Lower lobe of right lung (tissue), 2 donors: Measurements from ENCODE around the gene GNAQ. TPM values are rescaled to one million over a fixed set of nuclear protein-coding genes. Genes with fewer than 3 reads are reported as not detected.

Source experiments
- ATAC-seq, 2 donors: fragments of 200-7000 bp; cut with Tn5 transposase; one replicate each; pipeline ENCODE4 v1.9.1; 2020 to 2022; ENCODE audit warnings: mild to moderate bottlenecking in 2 of 2, moderate library complexity in 2 of 2
- DNase-seq: peaks from one replicate; pipeline ENCODE4 v3.0.0-alpha.2; 2020
- H3K27ac ChIP-seq: fragments of 200-600 bp; one replicate; pipeline ENCODE4 v1.8.0; 2022
- H3K27me3 ChIP-seq: fragments of 200-600 bp; one replicate; pipeline ENCODE4 v1.8.0; 2022; ENCODE audit warnings: low read depth
- H3K36me3 ChIP-seq: fragments of 200-600 bp; one replicate; pipeline ENCODE4 v1.8.0; 2022; ENCODE audit warnings: mild to moderate bottlenecking
- H3K4me1 ChIP-seq: fragments of 200-600 bp; one replicate; pipeline ENCODE4 v1.8.0; 2022
- H3K4me3 ChIP-seq: fragments of 200-600 bp; one replicate; pipeline ENCODE4 v1.8.0; 2022; ENCODE audit warnings: mild to moderate bottlenecking
- H3K9me3 ChIP-seq: fragments of 200-600 bp; one replicate; pipeline ENCODE4 v1.8.0; 2022
- intact Hi-C: fragments of 100-400 bp; cut with DNase I; formaldehyde crosslinking; loops from one replicate; pipeline ENCODE4 v1.11.0; 2022
- total RNA-seq: library from RNA; stranded (reverse); fragmentation: NEBNext Ultra II Directional; extraction: Animal tissue kit (Norgen Biotek cat#: 25700); gene quantifications from one replicate; pipeline ENCODE4 v1.2.1, GENCODE V29; 2021
- TF ChIP-seq, protein P1 (sequence below): fragments of 200-600 bp; IDR thresholded peaks from one replicate; pipeline ENCODE4 v1.8.0; 2022; ENCODE audit warnings: antibody characterized with exemption, mild to moderate bottlenecking
- donor health status: DM: no; HTN: yes; CAD: no; lungs with severe emphysema.

Gene GNAQ
- total RNA-seq, 1 donor from 2014 or later = 130 TPM

DNA sequence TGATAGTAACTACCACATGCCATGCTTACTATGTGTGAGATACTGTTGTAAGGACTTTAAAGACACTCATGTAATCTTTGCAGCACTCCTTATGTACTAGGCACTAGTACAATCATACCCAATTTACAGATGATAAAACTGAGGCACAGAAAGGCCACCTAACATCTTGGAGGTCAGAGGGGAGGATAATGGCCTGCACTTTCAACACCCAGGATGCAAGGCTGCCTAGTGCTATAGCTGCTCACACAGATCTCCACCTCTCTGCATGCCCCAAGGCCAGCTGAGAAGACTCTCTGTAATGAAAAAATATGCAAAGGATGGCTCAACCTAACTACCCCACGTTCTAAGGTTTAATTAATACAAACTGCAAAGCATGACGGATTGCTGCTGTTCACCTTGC is 57.2 kb downstream of the GNAQ start:
- no peaks in the 10 kb centered on the region for H3K9me3 ChIP-seq
- H3K27me3 ChIP-seq = no peaks in the 10 kb centered on the region
- peaks cover 38% of the 10 kb centered on the region for H3K4me1 ChIP-seq
- no peak for ATAC-seq
- TF ChIP-seq, protein P1, sequence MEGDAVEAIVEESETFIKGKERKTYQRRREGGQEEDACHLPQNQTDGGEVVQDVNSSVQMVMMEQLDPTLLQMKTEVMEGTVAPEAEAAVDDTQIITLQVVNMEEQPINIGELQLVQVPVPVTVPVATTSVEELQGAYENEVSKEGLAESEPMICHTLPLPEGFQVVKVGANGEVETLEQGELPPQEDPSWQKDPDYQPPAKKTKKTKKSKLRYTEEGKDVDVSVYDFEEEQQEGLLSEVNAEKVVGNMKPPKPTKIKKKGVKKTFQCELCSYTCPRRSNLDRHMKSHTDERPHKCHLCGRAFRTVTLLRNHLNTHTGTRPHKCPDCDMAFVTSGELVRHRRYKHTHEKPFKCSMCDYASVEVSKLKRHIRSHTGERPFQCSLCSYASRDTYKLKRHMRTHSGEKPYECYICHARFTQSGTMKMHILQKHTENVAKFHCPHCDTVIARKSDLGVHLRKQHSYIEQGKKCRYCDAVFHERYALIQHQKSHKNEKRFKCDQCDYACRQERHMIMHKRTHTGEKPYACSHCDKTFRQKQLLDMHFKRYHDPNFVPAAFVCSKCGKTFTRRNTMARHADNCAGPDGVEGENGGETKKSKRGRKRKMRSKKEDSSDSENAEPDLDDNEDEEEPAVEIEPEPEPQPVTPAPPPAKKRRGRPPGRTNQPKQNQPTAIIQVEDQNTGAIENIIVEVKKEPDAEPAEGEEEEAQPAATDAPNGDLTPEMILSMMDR = no peak
- DNase-seq = no peak
- no peak overlapping the region for H3K27ac ChIP-seq
- peaks cover 6% of the 10 kb centered on the region for H3K36me3 ChIP-seq
- intact Hi-C loops = no loop called here
- H3K4me3 ChIP-seq = no peak overlapping the region

GRCh38 chr9:77969083-77969482 is 62.5 kb downstream of the GNAQ start:
- TF ChIP-seq, protein P1 = no peak
- peaks cover 27% of the 10 kb centered on the region for H3K4me1 ChIP-seq
- intact Hi-C loops = no loop called here
- DNase-seq = no peak
- no peak overlapping the region for H3K4me3 ChIP-seq
- no peak overlapping the region for H3K27ac ChIP-seq
- H3K36me3 ChIP-seq = no peaks in the 10 kb centered on the region
- H3K27me3 ChIP-seq = no peaks in the 10 kb centered on the region
- no peaks in the 10 kb centered on the region for H3K9me3 ChIP-seq
- ATAC-seq = no peak

DNA sequence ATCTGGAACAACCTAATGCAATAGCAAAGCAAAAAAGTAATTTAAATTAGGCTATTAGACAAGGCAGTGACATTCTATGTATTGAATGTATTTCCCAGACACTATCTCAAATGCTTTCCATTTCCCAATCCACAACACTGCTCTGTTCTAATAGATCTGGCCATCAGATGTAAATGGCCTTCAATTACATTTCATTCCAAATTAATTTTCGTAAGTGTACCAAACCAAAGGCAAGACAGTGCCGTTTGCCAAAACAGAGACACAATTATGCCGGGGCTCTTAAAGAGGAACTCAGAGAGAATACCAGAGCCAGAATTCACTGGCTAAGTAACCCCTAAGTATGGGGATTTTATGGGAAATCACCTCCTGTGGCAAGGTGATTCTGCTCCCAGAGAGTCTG is 63.1 kb downstream of the GNAQ start:
- intact Hi-C loops = no loop called here
- Histone ChIP-seq H3K4me3 (no peak overlapping the region), H3K27me3 (no peaks in the 10 kb centered on the region), H3K4me1 (peaks cover 27% of the 10 kb centered on the region), H3K9me3 (no peaks in the 10 kb centered on the region), H3K27ac (no peak overlapping the region), H3K36me3 (no peaks in the 10 kb centered on the region)
- TF ChIP-seq, protein P1 = no peak
- DNase-seq (no peak), ATAC-seq (no peak)

GRCh38 chr9:77966718-77967117 is 64.9 kb downstream of the GNAQ start:
- Histone ChIP-seq H3K4me1 (peaks cover 29% of the 10 kb centered on the region), H3K27ac (no peak overlapping the region)
- no peak for ATAC-seq

GRCh38 chr9:77965445-77966123 is 66.0 kb downstream of the GNAQ start:
- Histone ChIP-seq H3K4me1 (peaks cover 37% of the 10 kb centered on the region), H3K4me3 (no peak overlapping the region), H3K27me3 (no peaks in the 10 kb centered on the region), H3K27ac (no peak overlapping the region), H3K36me3 (no peaks in the 10 kb centered on the region), H3K9me3 (no peaks in the 10 kb centered on the region)
- TF ChIP-seq, protein P1 = no peak
- intact Hi-C loops = no loop called here
- ATAC-seq (no peak), DNase-seq (no peak)

More at GRCh38 chr9:77966718-77967117, 64.9 kb downstream of the GNAQ start:
- Histone ChIP-seq H3K4me3 (no peak overlapping the region), H3K36me3 (no peaks in the 10 kb centered on the region), H3K27me3 (no peaks in the 10 kb centered on the region), H3K9me3 (no peaks in the 10 kb centered on the region)
- DNase-seq = no peak
- TF ChIP-seq, protein P1 = no peak
- intact Hi-C loops = no loop called here
